GM18867 (cell line): ENCODE results near the gene ERBB3.

ENCODE experiments used
- ATAC-seq: cut with Tn5 transposase; IDR thresholded peaks from one replicate; pipeline ENCODE4 v1.9.1; 2021; ENCODE audit warnings: mild to moderate bottlenecking, moderate library complexity; ENCODE audit not compliant: unreplicated experiment

The ERBB3 gene

DNA sequence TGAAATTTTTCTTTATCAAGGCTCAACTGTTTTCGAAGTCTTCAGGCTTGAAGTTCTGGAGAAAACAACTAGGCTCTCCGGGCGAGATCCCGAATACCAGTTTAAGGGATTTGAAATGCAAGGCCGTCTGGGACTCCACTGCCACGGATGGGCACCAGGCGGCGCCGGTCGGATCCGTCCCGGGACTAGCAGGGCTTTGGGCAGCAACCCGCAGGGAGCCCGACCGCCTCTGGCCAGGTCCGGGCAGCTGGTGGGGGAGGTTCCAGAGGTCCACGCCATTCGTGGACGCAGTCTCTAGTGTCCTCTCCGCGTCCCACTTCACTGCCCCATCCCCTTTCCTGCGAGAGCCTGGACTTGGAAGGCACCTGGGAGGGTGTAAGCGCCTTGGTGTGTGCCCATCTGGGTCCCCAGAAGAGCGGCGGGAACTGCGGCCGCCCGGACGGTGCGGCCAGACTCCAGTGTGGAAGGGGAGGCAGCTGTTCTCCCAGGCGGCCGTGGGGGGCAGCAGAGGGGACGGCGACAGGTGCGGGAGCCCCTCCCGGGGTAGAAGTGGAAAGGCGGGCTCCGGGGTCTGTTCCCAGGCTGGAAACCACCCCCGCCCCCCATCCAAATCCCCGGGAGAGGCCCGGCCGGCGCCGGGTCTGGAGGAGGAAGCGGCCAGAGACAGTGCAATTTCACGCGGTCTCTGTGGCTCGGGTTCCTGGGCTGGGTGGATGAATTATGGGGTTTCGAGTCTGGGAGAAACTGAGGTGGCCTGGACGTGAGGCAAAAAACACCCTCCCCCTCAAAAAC is 838 bp upstream of the ERBB3 start:
- peak; percentile 61 for ATAC-seq

DNA sequence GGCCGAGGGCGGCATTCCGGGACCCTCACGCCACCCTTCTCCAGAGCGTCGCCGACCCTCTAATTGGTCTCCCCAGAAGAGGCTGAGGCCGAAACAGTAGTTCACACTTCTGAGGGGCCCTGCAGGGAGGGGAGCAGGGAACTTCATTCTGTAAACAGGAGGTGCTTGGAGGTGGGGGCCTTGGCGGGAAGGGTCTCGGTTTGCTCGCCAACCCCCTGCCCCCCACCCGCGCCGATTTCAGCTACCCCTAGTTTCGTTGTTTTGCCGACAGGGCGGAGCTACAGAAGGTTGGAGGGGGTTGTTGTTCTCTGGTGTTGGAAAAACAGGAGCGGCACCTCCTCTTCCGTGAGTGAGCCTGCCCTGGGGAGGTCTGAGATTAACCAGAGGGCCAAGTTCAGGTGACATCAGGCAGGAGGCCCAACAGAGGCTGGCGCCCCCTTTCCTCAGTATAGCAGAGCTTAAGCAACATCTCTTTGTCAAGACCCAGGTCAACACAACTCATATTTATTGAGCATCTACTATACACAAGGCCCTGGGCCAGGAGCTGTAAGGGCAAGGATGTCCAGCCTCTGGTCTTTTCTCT is 682 bp downstream of the ERBB3 start:
- no peak for ATAC-seq

DNA sequence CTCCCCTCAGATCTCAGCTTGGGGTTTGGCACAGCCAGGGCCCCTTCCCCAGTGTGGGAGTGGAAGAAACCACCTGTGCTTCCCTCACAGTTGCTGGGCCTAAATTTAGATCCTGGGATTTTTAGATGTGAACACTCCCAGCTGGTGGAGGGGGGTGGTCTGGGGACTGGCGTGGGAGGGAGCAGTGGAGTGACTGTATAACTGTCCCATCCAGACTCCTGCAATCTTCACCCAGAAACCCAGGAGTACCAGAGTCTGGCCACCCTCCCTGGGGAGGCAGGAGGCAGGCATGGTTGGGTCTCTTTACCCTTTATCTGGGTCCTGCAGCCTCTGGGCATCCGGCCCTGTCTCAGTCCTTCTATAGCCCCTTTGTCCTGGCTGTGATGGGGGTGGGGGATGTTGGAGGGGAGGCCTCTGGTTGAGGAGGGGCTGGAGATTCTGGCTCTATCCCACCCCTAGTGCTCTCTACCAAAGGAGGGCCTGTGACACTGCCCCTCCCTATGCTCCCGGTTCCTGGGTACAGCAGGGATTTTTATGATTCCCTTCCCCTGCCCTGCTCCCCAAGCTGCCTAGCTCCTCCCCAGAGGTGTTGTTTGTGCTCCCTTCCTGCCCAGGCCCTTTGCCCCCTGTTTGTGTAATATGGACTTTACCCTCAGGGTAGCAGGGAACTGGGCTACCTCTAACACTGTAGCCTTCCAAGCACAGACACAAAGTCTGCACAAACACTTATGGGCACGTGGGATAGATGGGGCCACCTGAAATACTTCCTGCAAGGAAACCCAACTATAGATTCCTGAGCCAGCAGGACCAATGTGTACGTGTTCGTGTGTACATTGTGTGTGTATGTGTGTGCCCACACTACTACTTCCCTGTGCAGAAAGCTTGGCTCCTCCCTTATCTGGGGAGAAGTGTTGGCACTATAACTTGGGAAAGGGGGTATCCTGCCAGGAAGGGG is 1.7 kb downstream of the ERBB3 start:
- no peak for ATAC-seq

DNA sequence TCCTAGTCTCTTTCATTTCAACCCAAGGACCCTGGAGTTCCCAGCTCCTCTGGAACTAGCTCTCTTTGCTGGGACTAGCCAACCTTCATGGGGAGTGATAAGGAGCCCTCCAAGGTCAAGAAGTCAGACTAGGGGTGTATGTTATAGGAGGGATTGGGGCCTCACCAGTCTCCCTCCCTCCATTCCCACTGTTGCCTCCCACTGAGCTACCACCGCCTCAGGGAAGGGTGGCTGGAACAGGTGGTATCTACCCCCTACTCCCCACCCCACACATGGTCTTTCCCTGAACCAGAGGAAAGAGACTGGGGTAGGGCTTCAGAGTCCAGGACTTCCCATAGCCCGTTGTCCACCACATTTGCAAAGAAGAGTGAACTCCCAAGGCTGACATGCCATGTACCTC is 2.4 kb downstream of the ERBB3 start:
- no peak for ATAC-seq

DNA sequence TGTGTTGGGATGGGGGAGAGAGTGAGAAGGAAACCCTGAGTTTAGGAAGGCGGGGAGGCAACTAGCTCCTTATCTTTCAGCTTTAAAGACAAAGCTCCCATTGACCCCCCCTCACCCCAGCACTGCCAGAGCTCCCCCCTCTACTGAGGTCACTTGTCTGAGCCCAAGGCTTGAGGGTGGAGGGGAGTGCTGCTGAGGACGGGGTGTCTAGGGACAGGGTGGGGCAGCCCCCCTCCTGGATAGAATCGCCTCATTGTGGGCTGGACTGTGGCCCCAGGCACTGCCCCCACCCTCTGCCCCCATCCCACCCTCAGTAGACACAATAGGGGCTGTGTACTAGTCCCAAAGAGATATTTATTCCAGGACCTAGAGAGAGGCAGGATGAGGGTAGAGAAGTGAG is 3.0 kb downstream of the ERBB3 start:
- ATAC-seq: no peak

DNA sequence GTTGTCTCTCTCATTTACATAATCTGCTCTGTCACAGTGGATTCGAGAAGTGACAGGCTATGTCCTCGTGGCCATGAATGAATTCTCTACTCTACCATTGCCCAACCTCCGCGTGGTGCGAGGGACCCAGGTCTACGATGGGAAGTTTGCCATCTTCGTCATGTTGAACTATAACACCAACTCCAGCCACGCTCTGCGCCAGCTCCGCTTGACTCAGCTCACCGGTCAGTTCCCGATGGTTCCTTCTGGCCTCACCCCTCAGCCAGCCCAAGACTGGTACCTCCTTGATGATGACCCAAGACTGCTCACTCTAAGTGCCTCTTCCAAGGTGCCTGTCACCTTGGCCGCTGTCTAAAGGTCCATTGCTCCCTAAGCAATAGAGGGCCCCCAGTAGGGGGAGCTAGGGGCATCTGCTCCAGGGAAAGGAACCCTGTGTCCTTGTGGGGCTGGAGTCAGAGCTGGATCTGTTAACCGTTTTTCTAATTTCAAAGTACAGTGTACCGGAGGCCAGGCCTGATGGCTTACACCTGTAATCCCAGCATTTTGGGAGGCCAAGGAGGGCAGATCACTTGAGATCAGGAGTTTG is 5.1 kb downstream of the ERBB3 start:
- no peak for ATAC-seq

DNA sequence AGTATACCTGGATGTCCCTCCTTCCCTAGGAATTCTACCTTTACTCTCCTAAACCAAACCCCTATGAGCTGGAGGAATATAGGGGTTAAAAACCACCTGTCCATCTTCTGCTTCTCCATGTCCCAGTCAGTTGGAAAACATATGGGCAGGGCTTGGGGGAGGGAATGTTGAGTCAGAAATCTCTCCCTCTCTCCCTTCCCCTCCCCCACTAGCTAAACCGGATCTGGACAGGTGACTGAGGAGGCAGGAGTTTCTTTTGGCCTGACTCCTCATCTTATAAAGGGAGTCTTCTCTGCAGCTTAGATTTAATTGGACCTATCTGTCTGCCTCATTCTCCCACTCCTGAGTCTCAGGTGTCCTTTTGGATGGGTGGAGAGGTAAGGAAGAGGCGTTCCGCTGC is 6.1 kb downstream of the ERBB3 start:
- no peak for ATAC-seq

DNA sequence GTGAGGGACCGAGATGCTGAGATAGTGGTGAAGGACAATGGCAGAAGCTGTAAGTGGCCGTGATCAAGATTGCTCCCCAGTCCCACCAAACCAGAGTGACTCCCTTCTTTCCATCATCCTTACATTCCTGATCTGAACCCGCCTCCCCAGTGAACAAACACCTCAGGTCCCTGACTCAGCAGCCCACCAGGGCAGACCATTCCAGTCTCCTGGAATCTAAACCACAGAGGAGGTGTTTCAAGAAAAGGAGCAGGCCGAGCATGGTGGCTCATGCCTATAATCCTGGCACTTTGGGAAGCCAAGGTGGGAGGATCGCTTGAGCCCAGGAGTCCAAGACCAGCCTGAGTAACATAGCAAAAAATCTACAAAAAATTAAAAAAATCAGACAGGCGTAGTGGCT is 6.6 kb downstream of the ERBB3 start:
- no peak for ATAC-seq

DNA sequence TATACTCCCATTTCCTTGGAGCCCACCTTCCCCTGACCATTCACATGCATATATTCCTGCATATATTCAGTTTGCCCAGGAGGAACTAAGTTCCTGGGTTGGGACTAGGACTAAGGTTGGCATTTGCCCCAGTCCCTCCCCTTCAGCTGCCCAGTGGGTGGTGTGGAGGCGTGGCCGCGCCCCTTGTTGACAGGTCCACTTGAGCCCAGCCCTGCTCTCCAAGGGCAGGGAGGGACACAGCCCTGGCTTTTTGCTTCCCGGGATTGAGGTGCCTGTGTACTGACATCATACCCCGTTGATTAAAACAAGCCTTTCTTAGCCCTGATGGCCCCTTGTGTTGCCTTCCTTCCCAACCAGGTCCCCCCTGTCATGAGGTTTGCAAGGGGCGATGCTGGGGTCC is 7.3 kb downstream of the ERBB3 start:
- no peak for ATAC-seq

DNA sequence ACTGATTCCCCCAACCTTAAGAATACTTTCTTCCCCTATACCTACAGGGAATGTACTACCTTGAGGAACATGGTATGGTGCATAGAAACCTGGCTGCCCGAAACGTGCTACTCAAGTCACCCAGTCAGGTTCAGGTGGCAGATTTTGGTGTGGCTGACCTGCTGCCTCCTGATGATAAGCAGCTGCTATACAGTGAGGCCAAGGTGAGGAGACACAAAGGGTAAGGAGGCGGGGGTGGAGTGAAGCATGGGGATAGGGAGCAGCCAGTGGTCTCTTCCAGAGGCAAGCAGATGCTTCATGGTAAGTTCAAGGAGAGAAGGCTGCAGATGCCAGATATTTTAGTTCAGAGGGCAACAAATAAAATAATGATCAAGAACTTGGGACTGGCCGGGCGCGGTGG is 17.8 kb downstream of the ERBB3 start:
- ATAC-seq: no peak

DNA sequence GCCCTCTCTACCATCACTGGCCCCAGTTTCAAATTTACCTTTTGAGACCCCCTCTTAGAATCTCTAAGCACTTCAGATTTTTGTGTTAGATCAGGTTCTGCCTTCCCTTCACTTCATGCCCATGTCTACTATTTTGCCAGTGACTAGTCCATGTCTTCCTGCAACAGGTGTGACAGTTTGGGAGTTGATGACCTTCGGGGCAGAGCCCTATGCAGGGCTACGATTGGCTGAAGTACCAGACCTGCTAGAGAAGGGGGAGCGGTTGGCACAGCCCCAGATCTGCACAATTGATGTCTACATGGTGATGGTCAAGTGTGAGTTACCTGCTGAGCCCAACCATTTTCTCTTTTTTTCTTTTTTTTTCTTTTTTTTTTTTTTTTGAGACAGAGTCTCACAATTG is 18.6 kb downstream of the ERBB3 start:
- no peak for ATAC-seq

DNA sequence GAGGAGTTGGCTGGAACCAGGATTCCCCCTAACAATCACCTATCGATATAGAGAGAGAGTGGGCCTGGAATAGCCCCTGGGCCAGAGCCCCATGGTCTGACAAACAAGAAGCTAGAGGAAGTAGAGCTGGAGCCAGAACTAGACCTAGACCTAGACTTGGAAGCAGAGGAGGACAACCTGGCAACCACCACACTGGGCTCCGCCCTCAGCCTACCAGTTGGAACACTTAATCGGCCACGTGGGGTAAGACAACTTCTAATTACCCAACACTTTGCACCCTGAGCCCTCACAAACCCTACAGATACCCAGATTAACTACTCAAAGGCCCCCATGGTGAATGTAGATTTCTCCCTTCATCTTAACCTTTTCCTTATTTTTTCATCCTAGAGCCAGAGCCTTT is 19.8 kb downstream of the ERBB3 start:
- no peak for ATAC-seq

DNA sequence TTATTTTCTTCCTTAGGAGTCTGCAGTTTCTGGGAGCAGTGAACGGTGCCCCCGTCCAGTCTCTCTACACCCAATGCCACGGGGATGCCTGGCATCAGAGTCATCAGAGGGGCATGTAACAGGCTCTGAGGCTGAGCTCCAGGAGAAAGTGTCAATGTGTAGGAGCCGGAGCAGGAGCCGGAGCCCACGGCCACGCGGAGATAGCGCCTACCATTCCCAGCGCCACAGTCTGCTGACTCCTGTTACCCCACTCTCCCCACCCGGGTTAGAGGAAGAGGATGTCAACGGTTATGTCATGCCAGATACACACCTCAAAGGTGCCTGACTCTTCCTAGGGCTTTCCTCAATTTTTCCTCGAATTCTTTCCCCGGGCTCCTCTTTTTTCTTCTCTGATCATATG is 21.1 kb downstream of the ERBB3 start:
- no peak for ATAC-seq

DNA sequence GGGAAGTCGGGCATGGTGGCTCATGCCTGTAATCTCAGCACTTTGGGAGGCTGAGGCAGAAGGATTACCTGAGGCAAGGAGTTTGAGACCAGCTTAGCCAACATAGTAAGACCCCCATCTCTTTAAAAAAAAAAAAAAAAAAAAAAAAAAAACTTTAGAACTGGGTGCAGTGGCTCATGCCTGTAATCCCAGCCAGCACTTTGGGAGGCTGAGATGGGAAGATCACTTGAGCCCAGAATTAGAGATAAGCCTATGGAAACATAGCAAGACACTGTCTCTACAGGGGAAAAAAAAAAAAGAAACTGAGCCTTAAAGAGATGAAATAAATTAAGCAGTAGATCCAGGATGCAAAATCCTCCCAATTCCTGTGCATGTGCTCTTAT is 22.7 kb downstream of the ERBB3 start:
- ATAC-seq: no peak

DNA sequence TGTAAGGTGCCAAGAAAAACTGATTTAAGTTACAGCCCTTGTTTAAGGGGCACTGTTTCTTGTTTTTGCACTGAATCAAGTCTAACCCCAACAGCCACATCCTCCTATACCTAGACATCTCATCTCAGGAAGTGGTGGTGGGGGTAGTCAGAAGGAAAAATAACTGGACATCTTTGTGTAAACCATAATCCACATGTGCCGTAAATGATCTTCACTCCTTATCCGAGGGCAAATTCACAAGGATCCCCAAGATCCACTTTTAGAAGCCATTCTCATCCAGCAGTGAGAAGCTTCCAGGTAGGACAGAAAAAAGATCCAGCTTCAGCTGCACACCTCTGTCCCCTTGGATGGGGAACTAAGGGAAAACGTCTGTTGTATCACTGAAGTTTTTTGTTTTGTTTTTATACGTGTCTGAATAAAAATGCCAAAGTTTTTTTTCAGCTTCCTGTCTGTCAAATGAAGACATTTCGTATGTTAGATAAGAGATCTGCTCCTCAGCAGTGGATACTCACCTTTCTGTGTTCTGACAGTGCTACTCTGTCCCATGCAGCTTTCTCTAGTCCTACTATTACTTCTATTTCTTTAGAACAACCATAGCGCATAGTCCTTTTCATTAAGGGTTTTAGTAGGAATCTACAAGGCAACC is 23.2 kb downstream of the ERBB3 start:
- no peak for ATAC-seq

DNA sequence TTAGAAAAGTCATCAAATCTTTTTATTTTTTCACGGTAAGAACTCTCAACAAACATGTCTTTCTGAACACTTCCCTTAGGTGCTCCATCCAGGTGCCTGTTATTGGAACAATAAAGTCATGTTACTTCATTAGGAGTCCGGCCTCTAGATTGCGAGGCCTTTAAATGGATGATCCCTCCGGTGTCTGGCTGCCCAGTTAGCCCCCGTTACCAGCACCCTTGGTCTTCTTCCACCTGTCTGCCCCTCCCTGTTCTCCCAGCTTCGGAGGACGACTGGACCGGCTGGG is 23.8 kb downstream of the ERBB3 start:
- no peak for ATAC-seq

DNA sequence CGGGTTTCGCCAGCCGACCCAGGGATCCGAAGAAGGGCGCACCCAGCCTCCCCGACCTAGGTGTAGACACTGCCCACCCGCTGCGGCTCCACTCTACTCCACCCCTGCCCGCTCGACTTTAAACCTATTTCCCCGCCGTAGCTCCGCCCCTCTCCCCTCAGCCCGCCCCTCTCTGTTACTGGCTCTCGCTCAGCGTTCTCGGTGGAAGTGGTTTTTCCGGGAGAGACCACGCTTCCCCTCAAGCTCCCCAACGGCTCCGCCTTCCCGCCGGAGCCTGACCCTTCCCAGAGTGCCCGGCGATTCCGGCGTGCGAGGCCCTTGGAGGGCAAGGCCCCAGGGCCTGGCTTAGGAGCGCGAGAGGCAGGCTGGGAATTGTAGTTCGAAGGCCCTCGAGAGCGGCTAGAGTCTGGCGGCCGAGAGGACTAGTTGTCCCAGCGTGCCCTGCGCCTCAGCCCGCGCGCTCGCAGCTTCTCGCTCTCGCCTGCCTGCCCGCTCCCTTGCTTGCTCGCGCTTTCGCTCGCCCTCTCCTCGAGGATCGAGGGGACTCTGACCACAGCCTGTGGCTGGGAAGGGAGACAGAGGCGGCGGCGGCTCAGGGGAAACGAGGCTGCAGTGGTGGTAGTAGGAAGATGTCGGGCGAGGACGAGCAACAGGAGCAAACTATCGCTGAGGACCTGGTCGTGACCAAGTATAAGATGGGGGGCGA is 24.3 kb downstream of the ERBB3 start, which contains the start of gene PA2G4:
PA2G4 (plus strand) TSS at position 451 of the 706 bp plus-strand sequence; CDS start at position 630, 179 bp downstream.
- ATAC-seq: peak; percentile 95

DNA sequence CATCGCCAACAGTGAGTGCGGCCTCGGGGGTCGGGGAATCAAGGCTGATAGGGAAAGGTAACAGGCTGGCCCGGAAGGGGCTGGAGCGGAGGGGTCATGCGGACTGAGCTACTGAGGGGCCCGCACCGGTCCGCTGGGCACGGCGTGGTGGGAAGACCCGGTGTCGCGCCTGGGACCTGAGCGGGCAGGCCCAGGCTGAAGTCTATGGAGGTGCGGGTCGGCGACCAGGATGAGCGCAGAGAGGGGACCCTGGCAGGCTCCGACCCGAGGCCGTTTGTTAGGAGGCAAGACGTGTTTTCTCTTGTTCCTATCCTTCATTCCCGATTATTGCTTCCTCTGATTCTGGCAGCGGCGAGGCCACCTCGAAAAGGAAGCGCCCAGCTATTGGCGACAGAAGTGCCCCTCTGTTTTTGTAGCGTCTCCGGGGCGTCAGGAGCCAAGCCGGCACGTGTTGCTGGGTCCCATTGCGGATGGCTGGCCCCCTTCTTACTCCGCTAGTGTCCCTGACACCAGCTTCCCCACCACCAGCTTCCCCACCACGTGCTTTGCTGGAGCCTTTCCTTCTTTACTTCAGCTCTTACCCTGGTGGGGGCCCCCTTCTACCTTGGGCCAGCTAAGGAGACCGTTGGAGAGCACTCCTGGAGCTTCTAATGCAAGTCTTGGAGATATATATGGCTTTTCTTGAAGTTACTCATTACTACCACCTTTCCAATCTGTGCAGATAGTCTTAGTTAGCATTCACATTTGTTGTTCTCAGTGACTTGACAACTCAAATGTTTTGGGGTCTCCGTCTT is 25.0 kb downstream of the ERBB3 start:
- peak; percentile 17 for ATAC-seq

DNA sequence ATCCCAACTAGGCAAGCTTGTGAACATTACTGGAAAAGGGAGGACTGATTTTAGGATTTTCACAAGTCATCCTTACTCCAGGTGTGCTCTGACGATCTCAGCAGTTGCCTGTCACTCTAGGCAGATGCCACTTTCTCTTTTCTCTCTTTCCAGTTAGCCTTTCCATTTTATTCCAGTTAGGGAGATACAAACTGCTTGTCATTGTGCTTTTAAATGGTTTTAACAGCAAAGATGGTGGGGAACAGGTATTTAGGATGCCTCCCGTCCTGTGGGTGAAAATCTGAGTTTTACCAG is 25.6 kb downstream of the ERBB3 start:
- no peak for ATAC-seq

DNA sequence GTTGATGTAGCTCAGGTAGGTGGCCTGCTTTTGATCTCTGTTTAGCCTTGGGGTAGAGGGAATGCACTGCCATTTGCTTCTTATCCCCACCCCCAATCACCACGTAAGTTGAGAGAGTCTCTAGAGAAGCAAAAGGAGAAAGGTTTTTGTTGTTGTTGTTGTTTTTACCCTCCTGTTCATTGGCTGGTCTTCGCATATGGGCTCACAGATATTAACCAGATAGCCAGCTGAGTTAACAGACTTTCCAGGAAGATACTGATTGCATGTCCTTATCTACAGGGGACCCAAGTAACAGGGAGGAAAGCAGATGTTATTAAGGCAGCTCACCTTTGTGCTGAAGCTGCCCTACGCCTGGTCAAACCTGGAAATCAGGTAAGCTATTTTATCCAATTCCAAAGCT is 27.3 kb downstream of the ERBB3 start:
- no peak for ATAC-seq
